ENCODE measurements around the gene PRKCA. TPM values are rescaled to one million over a fixed set of nuclear protein-coding genes. Genes with fewer than 3 reads are reported as not detected.

The PRKCA gene
- total RNA-seq, 4 donors from 2014 or later, result 9.6 to 15.5 (median 11.1) TPM

DNA sequence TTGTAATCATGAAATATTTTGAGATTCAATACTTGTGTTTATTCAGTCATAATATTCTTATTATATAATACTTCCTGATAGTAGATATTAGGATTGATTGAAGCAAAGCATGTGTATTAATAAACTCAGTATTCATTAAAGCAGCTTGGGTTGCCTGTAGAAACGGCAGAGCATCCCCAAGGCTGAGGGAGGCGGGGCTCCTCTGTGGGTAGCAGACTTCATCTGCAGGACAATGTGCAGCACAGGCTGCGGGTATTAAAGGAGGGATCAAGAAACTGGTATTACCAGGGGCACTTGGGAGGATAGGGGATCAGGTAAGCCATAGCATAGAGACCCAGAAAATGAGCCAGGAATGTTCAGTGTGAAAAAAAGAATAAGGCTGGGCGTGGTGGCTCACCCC lies 213.6 kb downstream of the PRKCA start:
- DNase-seq (ENCODE audit: low spot score in 2 of 2), result no peak
- 80 to 85% methylated on average over 4 of the region's 4 CpGs for WGBS, 2 donors
- no peak overlapping the region for H3K4me3 ChIP-seq (ENCODE audit: low read depth, poor library complexity, severe bottlenecking)
- intact Hi-C loops (cut with DNase I; ENCODE audit: low total_unique reads), result no loop called here
- TF ChIP-seq CTCF (IDR thresholded peaks at IDR 0.05), result no peak
- no peak for TF ChIP-seq POLR2A (IDR thresholded peaks at IDR 0.05)

DNA sequence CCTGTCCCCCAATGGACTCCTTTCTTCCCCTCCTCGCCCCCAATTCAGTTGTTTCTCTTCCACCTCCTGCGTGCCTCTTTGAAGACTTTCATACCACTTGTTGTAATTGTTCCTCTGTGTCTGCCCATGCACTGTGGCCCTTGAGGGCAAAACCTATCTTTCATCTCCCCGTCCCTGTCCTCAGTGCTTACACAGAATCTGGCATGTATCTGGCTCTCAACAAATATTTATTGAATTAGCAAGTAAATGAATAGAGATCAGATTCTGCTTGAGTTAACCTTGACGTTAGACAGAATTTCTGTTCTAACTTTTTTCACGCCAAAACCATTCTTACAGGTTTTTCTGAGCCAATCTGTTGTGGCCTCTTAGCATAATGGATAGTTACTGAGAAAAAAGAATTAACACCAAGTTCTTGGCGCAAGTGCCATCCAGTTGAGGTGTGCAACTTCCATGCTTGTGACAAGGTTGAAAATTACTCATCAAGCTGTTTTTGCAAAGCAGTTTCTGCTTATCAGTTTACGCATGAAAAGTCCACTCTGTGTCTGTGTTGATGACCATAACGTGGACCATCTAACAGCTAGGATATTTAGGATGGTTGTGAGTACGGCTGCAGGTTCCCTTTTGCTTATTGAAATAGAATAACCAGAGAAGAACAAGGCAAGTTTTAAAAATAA lies 215.1 kb downstream of the PRKCA start:
- no peak for DNase-seq (ENCODE audit: low spot score in 2 of 2)
- no peak for TF ChIP-seq POLR2A (IDR thresholded peaks at IDR 0.05)
- no peak for TF ChIP-seq CTCF (IDR thresholded peaks at IDR 0.05)
- 81 to 82% methylated on average over 9 of the region's 9 CpGs for WGBS, 2 donors
- intact Hi-C loops (cut with DNase I; ENCODE audit: low total_unique reads), result no loop called here
- H3K4me3 ChIP-seq (ENCODE audit: low read depth, poor library complexity, severe bottlenecking), result no peak overlapping the region

DNA sequence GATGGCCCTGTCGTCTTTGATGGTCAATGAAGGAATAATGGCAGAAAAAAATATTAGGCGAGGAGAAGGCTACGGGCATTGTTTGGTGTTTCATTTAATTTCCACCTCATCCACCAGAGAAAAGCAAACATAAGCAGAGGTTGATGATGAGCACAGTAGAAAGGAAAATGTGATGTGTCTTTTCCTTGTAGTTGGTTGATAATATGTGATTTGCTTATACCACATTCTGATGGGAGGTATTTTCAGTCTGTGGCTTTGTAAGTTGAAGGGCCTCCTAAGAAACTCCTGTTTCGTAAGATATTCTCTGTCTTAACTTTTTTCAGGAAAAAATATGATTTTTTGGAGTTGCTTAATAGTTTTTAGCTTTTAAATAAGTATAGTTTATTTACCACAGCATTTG lies 215.7 kb downstream of the PRKCA start:
- TF ChIP-seq POLR2A (IDR thresholded peaks at IDR 0.05) (no peak), CTCF (IDR thresholded peaks at IDR 0.05) (no peak)
- 88 to 90% methylated on average over 4 of the region's 4 CpGs for WGBS, 2 donors
- DNase-seq (ENCODE audit: low spot score in 2 of 2), result no peak
- no peak overlapping the region for H3K4me3 ChIP-seq (ENCODE audit: low read depth, poor library complexity, severe bottlenecking)
- intact Hi-C loops (cut with DNase I; ENCODE audit: low total_unique reads), result no loop called here

DNA sequence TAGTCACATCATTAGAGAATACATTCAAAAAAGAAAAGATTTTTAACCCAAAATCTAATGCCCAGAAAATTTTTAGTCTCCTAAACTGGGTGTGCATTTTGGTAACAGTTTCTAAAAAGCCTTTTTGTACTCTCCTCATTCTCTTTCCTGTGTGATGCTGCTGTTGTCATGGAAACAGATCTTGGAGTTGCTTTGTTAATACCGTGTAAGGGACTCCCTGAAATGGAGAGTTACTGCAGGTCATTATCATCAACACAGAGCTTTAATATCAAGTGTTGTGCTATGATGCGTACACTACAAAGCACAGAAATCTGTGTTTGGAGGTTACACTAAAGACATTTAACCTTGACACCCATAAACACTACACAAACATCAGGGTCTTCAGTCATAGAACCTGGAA lies 216.3 kb downstream of the PRKCA start:
- no peak for TF ChIP-seq POLR2A (IDR thresholded peaks at IDR 0.05)
- TF ChIP-seq CTCF (IDR thresholded peaks at IDR 0.05), result no peak
- no peak overlapping the region for H3K4me3 ChIP-seq (ENCODE audit: low read depth, poor library complexity, severe bottlenecking)
- DNase-seq (ENCODE audit: low spot score in 2 of 2), result no peak
- intact Hi-C loops (cut with DNase I; ENCODE audit: low total_unique reads), result no loop called here
- WGBS, 2 donors, result 80 to 82% methylated on average over 2 of the region's 2 CpGs

- no peak for DNase-seq (ENCODE audit: low spot score in 2 of 2)
- 87 to 90% methylated on average over 3 of the region's 3 CpGs for WGBS, 2 donors
- intact Hi-C loops (cut with DNase I; ENCODE audit: low total_unique reads), result no loop called here
Measured at GRCh38 chr17:66519154-66519553, 216.7 kb downstream of the PRKCA start.

More at GRCh38 chr17:66519154-66519553, 216.7 kb downstream of the PRKCA start:
- no peak for TF ChIP-seq CTCF (IDR thresholded peaks at IDR 0.05)
- TF ChIP-seq POLR2A (IDR thresholded peaks at IDR 0.05), result no peak
- H3K4me3 ChIP-seq (ENCODE audit: low read depth, poor library complexity, severe bottlenecking), result no peak overlapping the region
